Measurements from ENCODE around the gene MACROD2. TPM values are rescaled to one million over a fixed set of nuclear protein-coding genes. Genes with fewer than 3 reads are reported as not detected.

Gene MACROD2
- total and polyA plus RNA-seq, 2 of the 4 experiments (the other 2 are of a cell fraction), result not detected

- Histone ChIP-seq H2BK20ac (ENCODE audit: low read depth, low read length) (no peak overlapping the region), H4K8ac (ENCODE audit: low read depth in 2 of 2, low read length in 2 of 2) (no peak overlapping the region), H2AFZ (replicated peaks; ENCODE audit: low read length, poor library complexity) (no peak overlapping the region), H4K20me1 (ENCODE audit: insufficient read depth, low read length) (no peaks in the 10 kb centered on the region), H3K4me2 (ENCODE audit: low read depth, low read length) (no peak overlapping the region), H3K18ac (ENCODE audit: low read depth, low read length) (no peak overlapping the region), H3K27ac (ENCODE audit: insufficient read depth, low read length) (no peak overlapping the region), H3K9me3 (ENCODE audit: control insufficient read depth, insufficient read depth, low read length) (no peaks in the 10 kb centered on the region; the same call in 1 of the 2 replicates), H3K4me3 (ENCODE audit: insufficient read depth, low read depth, low read length) (no peak overlapping the region), H4K91ac (ENCODE audit: insufficient read depth, low read depth, low read length) (no peak overlapping the region), H3K9ac (ENCODE audit: low read depth, low read length) (no peak overlapping the region), H3K79me1 (ENCODE audit: low read depth in 1 of 2, low read length in 2 of 2) (no peaks in the 10 kb centered on the region), H3K14ac (replicated peaks; ENCODE audit: low read depth, low read length) (no peak overlapping the region), H3K4me1 (ENCODE audit: control insufficient read depth, insufficient read depth, low read length) (no peaks in the 10 kb centered on the region), H2BK120ac (ENCODE audit: low read depth, low read length) (no peak overlapping the region), H2AK5ac (ENCODE audit: low read depth, low read length) (no peak overlapping the region), H3K4ac (ENCODE audit: low read depth, low read length) (no peak overlapping the region), H2BK15ac (ENCODE audit: low read depth, low read length) (no peak overlapping the region), H2BK5ac (ENCODE audit: low read depth, low read length, poor library complexity, severe bottlenecking) (no peak overlapping the region), H3K27me3 (ENCODE audit: control insufficient read depth, insufficient read depth, low read length) (no peaks in the 10 kb centered on the region), H3K23ac (ENCODE audit: low read depth, low read length) (no peak overlapping the region), H3K56ac (ENCODE audit: extremely low read depth, insufficient read depth, low read length) (no peak overlapping the region), H3K9me1 (ENCODE audit: insufficient read depth, low read length) (no peaks in the 10 kb centered on the region), H4K5ac (ENCODE audit: low read depth, low read length) (no peak overlapping the region), H2AK9ac (replicated peaks; ENCODE audit: low read depth, low read length, poor library complexity) (no peak overlapping the region), H3K36me3 (ENCODE audit: control insufficient read depth, insufficient read depth, low read length) (no peaks in the 10 kb centered on the region)
- POLR2A ChIA-PET (ENCODE audit: unreplicated experiment), result no interaction called here
- TF ChIP-seq CEBPB (IDR thresholded peaks at IDR 0.05; ENCODE audit: low read depth, low read length), result no peak
- TF ChIP-seq ELK1 (IDR thresholded peaks at IDR 0.05; ENCODE audit: borderline replicate concordance, low read depth, low read length), result no peak
- TF ChIP-seq CTCF (conservative IDR thresholded peaks at IDR 0.05; ENCODE audit: low read depth, low read length), result no peak
- no peak for TF ChIP-seq RFX5 (IDR thresholded peaks at IDR 0.05; ENCODE audit: low read depth, low read length)
- no peak for TF ChIP-seq MXI1 (IDR thresholded peaks at IDR 0.05; ENCODE audit: borderline replicate concordance, low read depth, low read length)
- TF ChIP-seq BHLHE40 (IDR thresholded peaks at IDR 0.05; ENCODE audit: low read depth, low read length), result no peak
- no peak for TF ChIP-seq MAFK (IDR thresholded peaks at IDR 0.05; ENCODE audit: low read depth, low read length)
- no peak for TF ChIP-seq FOS (IDR thresholded peaks at IDR 0.05; ENCODE audit: low read depth, low read length)
- no peak for ATAC-seq (ENCODE audit: low read depth)
- no peak for DNase-seq
- WGBS, 2 experiments (ENCODE audit: extremely low coverage in 2 of 2, insufficient read length in 1 of 2), result no CpG with 5 or more reads among the region's 1 CpG
- intact Hi-C loops (cut with micrococcal nuclease) (no loop called here), in situ Hi-C loops (cut with MboI; ENCODE audit: low sequenced_read_pairs) (no loop called here), dilution Hi-C loops (cut with HindIII; ENCODE audit: low sequenced_read_pairs, unreplicated experiment) (no loop called here)
- CTCF ChIA-PET, result no interaction called here
- BruUV-seq (replicated peaks), result no TSS peak
Measured at GRCh38 chr20:16048876-16049275, 2053.6 kb downstream of the MACROD2 start.

Data from IMR-90 (cell line).